GM19463 (cell line): ENCODE measurements around the gene MATR3.

Experiments
- ATAC-seq: cut with Tn5 transposase; IDR thresholded peaks from one replicate; pipeline ENCODE4 v1.9.1; 2021; ENCODE audit warnings: mild to moderate bottlenecking, moderate library complexity; ENCODE audit not compliant: unreplicated experiment

Gene MATR3

DNA sequence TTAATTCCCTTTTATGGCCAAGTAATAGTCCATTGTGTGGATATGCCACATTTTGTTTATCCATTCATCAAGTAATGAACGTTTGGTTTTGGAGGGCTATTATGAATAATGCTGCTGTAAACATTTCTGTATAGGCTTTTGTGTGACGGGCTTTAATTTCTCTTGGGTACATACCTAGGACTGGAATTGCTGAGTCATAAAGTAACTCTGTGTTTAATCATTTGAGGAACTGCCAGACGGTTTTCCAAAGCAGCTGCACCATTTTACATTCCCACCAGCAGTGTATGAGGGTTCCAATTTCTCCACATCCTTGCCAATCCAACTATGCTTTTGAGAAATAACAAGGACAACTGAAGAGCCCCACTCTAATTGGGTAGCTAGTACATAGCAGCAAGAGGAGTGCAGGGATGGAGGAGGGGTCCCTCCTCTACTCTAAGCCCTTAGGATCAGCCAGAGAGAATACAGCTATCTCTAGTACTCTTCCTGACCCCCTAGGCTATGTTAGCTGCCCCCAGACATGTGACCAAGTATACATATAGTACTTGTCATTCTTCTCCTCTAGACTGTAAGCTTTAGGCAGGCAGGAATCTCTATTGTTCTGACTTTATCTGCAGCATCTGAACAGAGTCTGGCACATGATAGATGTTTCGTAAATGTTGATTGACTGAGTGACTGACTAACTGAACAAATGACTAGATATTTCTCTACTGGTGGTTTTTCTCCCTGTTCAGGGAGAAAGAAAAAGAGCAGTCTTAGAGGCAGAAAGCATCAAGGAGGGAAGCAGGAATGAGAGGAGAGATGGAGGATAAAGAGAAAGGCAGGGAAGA, 22.1 kb upstream of the MATR3 start:
- ATAC-seq, result no peak

DNA sequence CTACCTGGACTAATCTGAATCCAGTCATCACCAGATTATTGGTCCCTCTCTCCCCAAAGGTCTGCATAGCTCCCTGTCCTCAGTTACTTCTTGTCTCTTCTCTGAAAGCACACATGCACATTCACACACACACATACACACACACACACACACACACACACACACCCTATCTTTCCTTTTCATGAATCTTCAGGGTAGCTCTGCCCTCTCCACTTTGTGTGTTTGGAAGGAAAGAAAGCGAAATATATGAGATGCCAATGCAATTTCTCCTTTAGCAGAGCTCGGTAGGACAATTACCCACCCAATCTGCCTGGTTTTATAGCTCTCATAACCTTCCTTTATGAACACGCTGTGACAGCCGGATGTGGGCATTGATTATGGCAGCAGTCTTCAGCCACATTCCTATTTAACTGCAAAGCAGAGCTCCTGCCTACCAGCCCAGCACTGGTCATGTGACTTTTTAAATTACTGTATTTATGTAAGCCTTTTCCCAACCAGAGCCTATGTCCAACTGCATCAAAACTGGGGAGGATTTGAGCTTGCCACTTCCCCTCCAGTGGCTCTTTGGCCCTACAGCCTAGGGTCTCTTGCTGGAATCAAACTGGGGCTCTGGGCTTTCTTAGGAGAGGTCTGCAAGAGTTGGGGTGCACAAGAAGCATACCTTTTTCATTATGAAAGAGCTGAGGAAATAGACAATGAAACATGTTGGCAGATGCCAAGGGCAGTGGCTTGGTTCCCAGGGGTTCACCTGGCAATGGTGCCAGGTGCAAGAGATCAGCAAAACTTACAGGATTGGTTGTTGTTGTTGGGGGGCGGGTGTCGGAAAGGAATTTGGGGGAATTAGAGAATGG, 20.8 kb upstream of the MATR3 start:
- no peak for ATAC-seq

DNA sequence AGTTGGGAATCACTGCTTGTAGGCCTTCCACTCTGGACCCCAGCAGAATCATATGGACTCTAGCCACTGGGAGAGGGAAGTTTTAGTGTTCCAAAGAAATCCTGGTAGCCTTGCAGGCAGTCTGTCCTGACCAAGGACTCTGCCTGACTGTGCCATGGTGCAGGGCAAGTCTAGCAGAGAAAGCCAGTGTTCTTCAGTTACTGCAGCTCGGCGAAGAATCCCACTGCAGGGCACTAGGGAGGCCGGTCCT, 20.3 kb upstream of the MATR3 start:
- no peak for ATAC-seq

DNA sequence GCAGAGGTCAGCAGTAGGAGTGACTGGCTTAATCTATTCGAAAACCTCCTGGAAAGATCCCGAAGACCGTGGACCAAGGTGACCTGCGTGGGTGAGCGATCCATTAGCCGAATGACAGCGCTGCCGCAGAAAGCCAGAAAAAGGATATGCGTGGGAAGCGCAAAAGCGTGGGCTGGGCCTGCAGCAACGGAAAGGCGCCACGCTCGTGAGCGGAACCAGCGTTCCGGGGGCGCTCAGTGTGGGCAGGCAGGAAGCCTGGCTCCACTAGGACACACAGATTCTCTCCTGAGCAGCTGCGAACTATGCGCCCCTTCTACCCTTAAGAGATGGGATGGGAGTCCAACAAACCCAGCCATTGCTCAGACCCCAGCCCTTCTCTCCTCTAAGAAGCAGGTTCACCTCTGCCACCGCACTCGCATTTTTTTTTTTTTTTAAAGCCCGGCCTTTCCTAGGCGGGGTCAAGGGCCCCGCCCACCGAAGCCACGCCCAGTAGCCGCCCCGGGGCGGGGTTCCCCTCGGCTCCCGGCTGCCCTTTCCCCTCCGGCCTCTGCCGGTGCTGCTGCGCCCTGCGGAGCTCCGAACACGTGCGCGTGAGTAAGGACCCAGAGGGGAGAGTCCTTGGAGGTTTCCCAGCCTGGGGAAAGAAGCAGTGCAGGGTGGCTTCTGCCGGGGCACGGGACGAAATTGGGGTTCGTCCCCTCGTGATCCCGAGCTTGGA, 19.8 kb upstream of the MATR3 start:
- ATAC-seq, result peak; percentile 88

DNA sequence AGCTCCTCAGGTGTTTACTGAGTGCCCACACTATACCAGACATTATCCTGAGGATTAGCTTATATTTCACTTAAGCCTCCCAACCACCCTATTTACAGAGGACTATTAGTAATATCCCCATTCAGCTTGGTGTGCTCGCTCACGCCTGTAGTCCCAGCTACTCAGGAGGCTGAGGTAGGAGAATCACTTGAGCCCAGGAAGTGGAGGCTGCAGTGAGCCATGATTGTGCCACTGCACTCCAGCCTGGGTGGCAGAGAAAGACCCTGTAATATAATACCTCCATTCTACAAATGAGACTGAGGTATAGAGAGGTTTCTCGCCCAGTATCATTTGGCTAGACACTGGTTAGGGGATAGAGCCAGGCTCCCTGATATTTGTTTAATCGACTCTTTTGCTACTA, 18.0 kb upstream of the MATR3 start:
- no peak for ATAC-seq

DNA sequence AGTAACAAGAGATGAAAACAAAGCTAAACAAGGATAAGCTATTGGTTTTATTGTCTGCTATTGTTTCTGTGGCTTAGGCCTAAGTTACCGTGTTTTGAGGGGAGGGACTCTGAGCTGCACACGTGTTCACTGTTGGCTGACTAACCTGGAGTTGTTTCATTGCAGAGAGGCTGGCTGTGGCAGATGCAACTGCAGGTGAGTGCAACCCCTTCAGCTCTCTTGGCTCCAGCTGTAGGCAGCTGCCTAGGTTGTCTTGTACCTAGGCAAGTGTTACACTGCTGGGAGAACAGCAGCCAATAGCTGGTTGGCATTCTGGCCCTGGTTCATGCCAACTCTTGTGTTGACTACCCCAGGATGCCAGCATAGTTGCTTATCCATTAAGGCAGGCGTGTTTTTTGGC, 17.6 kb upstream of the MATR3 start:
- ATAC-seq, result no peak

DNA sequence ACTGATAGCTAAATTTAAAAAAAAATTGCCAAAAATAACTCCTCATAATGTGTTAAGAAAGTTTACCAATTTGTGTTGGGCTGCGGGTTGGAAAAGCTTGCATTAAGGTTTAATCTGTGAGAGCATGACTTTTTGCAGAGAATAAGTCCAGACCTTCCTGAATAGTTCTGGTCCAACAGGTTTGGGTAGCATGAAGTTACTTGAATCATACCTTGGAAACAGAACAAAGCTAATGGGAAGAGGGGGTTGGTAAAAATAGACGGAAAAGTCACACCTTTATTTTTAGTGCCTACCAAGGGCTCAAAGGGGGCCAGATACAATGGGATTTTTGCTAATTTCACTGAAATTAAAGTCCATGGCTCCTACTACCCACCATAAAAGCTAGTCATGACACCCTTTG, 17.1 kb upstream of the MATR3 start:
- no peak for ATAC-seq

DNA sequence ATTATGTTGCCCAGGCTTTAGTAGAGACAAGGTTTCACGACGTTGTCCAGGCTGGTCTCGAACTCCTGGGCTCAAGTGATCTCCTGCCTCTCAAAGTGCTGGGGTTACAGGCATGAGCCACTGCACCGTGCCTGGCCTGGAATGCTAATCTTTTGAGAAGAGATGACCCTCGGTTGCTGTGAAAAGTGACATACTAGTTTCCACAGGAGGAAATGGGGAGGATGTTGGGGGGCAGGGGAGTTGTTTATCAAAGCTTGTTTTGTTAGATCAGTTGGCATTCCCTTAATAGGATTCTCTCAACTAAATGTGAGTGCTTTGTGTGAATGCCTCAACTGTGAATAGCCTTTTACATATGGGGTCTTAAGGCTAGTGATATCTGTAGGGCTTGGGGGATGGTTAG, 16.4 kb upstream of the MATR3 start:
- ATAC-seq, result no peak

DNA sequence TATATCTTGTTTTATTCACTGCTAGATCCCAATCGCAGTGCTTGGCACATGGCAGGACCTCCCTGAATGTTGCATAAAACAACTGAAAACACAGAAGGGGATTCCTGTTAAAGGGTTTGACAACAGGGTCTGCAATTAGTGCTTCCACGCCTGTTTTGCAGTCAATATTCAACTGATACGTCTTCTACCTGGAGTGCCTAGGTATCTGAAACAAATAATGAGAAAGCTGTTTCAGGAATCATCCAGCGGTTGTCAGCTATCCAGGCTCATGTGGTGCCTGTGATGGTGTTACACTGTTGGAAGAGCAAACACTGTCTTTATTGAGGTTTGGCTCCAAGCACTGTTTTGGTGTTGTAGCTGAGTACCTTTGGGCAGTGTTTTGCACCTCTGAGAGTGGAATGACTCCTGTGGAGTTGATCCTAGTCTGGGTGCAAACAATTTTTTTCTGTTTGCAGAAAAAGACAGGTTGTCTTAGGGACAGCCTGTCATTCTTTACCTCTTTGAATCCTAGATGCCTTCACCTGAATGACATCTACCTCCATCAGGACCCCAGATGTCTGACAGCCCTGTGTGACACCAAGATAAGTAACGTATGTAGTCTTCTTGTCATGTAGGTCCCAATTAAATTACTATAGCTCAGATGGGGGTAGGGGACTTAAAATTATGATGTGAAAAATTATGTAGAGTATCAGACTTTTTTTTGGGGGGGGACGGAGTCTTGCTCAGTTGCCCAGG, 14.8 kb upstream of the MATR3 start:
- ATAC-seq, result no peak

DNA sequence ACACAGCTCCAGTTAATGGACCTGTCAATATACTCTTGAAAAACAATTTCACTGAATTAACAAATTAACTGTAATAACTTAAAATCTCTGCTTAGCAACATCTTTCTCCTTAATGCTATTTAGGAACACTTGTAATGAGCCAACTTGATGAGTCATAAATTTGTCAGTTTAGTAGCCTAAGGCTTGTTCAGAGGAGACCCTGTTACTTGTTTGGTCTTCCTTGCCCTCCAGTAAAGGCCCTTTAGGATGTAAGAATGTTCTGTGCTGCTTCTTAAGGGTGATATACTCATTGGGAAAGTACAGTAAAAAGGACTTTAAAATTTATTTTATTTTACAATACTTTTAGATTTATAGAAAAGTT, 11.4 kb upstream of the MATR3 start:
- no peak for ATAC-seq

DNA sequence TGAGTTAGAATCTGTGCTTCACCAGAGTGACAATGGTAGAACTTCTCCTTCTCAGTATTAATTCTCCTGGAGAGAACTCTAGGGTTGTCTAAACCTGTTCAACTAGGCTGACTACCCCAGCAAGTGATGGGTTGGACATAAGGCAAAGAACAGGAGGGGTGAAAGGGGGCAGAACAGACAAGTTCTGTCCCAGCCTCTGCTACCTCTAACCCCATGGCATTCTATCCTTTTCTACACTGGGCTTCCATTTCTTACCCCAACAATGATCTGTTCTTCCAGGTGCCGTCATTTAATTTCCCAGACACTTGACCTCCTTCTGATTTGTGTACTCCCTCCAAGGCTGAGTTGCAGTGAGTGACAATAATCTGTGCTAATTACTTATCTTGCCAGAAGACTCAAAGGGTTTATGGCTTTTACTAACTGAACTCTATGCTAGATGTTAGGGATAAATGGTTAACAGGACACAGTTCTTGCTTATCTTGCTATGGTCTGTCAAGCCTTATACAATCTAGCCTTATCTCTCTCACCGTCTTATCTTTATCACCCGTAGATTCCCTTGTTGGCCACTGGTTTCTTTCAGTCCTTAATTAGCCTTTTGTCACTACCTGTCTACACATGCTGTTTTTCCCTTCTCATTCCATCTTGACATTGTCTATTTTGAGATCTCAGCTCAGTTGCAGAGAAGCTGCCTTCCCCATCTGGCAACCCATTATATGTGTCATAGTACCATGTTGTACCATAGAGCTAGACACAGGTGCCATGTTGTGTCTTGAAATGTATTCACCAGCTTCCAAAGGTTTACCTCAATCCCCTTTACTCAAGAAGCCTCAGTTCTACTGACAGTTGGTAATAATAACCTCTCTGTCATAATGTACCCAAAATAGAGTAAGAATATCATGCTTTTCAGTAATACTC, 10.0 kb upstream of the MATR3 start:
- ATAC-seq, result no peak

DNA sequence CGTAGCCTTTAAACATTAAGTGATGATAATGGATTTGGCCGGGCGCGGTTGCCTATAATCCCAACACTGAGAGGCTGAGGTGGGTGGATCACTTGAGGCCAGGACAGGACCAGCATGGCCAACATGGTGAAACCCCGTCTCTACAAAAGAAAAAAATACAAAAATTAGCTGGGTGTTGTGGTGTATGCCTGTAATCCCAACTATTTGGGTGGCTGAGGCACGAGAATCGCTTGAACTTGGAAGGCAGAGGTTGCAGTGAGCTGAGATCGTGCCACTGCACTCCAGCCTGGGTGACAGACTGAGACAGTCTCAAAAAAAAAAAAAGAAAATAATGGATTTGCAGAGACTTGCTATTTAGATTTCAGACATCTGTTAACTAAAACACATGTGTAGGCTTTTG, 9.2 kb upstream of the MATR3 start:
- no peak for ATAC-seq

DNA sequence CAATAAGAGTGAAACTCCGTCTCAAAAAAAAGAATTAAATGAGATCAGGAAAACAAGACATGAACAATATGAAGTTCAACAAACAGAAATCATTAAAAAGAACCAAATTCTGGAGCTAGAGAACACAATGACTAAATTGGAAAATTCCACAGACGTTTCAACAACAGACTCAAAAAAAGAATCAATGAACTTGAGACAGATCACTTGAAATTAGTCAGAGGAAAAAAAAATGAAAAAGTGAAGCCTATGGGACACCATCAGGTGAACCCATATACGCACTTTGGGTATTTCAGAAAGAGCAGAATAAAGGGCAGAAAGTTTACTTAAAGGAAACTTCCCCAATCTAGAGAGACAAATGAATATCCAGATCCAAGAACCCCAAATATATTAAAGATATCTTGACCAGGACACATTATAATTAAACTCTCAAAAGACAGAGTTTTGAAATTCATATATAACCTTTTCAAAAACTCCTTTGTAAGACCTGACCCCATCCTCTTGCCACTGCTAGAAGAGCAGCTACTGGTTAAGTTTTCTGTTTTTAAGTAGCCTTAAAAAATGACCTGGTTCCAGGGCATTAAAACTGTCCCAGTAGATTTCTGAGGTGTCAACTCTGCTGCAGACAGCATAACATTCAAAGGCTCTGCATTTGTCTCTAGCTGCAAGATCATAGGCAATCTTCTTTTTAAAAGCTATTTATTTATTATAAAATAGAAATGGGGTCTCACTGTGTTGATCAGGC, 7.7 kb upstream of the MATR3 start:
- ATAC-seq, result no peak

DNA sequence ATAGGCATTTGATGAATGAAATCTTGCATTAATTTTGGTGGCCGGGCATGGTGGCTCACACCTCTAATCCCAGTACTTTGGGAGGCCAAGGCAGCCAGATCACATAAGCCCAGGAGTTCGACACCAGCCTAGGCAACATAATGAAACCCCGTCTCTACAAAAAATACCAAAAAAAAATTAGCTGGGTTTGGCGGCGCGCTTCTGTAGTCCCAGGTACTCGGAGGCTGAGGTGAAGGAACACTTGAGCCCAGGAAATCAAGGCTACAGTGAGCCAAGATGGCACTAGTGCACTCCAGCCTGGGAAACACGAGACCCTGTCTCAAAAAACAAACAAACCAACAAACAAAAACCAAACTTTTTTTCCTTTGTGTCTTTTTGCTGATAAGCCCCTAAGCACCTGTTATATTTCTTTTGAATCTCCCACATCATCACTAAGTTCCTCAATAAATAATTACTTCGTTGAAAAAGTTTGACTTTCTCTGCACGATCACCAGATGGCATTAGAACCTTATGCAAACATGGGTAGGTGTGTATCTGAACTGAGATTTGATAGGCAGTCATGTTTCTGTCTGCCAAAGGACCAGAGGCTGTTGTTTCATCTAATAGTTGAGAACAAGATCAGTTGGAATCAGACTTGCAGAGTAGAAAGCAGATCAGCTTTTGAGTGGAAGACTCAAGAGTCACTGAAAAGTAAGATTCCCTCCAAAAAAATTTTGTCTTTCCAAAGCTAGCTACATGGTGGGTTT, 5.5 kb upstream of the MATR3 start:
- no peak for ATAC-seq

DNA sequence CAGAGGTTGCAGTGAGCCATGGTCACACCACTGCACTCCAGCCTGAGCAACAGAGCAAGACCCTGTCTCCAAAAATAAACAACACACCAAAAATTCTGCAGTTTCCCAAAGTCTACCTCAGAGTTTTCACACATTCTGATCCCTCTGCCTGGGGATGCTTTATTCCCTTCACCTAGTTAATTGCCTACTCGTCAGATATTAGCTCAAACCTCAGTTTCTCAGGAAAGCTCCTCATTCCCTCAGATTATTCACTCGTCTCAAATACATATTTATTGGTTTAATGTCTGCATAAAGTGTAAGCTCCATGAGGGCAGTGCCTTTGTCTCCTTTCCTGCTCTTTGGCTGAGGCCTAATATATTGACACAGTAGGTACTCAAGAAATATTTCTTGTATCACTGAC, 2.5 kb upstream of the MATR3 start:
- no peak for ATAC-seq

DNA sequence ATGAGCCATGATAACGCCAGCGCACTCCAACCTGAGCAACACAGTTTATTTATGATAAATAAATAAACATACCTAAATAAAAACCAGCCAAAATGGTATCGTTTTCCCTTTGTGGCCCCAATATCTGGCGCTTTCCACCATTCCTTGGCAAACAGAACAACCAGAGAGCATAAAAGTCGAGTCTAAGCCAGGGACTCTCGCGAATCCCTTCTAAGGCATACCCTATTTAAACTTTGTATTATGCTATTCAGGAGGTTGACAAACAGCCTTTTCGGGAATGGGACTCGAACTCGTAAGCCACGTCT, 386 bp upstream of the MATR3 start:
- no peak for ATAC-seq

DNA sequence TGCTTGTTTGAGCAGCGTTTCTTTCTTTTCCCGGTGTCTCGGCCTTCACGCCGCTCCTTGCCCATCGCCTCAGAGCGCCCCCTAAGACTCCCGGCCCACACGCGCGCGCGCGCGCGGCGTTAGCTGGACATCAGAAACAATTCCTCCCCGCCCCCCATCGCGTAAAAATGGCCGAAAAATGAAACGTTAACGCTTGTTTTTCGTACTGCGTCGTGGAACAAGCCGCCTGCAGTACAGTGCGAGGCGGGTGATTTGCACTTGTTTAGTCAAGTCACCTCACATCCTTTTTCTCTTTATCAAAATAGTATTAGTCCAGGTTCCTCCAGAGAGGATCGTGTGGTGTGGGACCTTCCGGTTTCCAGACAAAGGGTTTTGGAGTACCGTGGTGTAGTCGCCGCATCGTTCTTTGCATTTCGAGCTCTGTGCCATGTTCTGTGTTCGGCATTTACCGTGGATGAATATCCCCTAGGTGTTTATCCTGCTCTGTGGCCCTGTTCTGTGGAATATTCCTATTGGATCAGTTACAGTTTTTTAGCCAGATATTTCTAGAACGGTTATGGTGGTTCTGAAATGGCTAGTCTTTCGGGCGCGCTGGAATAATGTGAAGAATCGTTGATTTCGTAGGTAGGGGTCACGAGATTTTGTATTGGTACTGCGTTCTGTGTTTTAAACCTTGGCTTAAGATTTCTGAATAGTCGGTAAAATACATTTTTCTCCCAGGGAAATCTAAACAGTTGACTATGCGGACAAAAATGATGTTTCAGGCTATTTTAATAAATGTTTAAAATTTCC, 1.0 kb downstream of the MATR3 start:
- ATAC-seq, result peak; percentile 29

DNA sequence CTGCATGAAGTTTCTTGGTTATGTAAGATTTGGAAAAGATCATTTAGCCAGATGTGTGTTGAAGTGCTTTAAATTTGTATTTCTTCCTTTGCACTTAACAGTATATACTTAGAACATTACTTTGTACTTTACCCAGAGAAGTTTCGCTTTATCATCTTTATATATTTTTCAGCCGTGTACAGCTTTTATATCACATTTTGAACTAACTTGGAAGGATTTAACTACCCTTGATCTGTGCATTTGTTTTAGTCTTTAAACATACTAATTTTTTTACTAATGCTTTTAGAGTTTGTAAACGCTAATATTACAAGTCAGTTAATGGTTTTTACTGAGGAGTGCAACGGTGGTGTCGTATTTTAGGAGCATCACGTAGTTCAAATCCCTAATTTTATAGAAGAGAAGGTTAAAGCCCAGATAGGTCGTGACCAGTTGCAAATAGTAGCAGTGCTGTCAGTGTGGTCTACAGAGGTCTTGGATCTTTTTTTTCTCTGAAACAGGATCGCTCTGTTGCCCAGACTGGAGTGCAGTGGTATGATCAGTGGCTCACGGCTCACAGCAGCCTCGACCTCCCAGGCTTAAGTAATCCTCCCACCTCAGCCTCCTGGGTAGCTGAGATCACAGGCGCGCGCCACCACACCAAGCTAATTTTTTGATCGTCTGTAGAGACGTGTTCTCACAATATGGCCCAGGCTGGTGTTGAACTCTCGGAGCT, 2.0 kb downstream of the MATR3 start:
- ATAC-seq, result no peak
